GM12891 (cell line): ENCODE data around the gene ATG4C.
"Not testable (repeated sequence)": the region's sequence is repeated elsewhere in the genome, so short reads cannot be mapped to it uniquely, and the experiment has no call there.

ENCODE experiments used
- DNase-seq: peaks from one replicate; pipeline ENCODE4 v3.0.0; 2011; ENCODE audit warnings: low spot score; ENCODE audit not compliant: insufficient read length
- FAIRE-seq: peaks from 2 replicates; lab custom pipeline; 2011; peaks lifted over from hg19 to GRCh38; lab: Jason Lieb, UNC
- PAX5 ChIP-seq: IDR thresholded peaks from 2 replicates; pipeline ENCODE4 v1.6.1; 2011; ENCODE audit warnings: low read length, moderate library complexity, mild to moderate bottlenecking; ENCODE audit not compliant: insufficient read depth, severe bottlenecking
- POLR2A ChIP-seq: IDR thresholded peaks from 2 replicates; pipeline ENCODE4 v1.6.1; 2011; ENCODE audit warnings: low read depth, low read length, control low read depth
- POLR2AphosphoS5 ChIP-seq: IDR thresholded peaks from 2 replicates; pipeline ENCODE4 v1.6.1; 2011; ENCODE audit warnings: low read depth, low read length, control low read depth
- POU2F2 ChIP-seq: IDR thresholded peaks from 2 replicates; pipeline ENCODE4 v1.6.1; 2011; ENCODE audit warnings: low read depth, mild to moderate bottlenecking, control low read depth, low read length, moderate library complexity
- SPI1 ChIP-seq: IDR thresholded peaks from 2 replicates; pipeline ENCODE4 v1.6.1; 2011; ENCODE audit warnings: low read depth, low read length, control low read depth
- TAF1 ChIP-seq: IDR thresholded peaks from 2 replicates; pipeline ENCODE4 v1.6.1; 2011; ENCODE audit warnings: low read depth, low read length, control low read depth

The ATG4C gene

DNA sequence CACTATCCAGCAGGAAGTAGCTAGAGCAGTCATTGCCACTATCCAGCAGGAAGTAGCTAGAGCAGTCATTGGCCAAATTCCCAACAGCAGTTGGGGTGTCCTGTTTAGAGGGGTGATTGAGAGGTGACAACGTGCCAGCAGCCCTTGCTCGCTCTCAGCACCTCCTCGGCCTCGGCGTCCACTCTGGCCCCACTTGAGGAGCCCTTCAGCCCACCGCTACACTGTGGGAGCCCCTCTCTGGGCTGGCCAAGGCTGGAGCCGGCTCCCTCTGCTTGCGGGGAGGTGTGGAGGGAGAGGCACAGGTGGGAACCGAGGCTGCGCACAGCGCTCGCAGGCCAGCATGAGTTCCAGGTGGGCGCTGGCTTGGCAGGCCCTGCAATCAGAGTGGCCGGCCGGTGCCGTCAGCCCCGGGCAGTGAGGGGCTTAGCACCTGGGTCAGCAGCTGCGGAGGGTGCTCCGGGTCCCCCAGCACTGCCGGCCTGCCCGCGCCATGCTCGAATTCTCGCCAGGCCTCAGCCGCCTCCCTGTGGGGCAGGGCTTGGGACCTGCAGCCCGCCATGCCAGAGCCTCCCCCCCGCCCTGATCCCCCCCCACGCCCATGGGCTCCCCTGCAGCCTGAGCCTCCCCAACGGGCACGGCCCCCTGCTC is 22.6 kb upstream of the ATG4C start:
- not testable (repeated sequence) for FAIRE-seq, DNase-seq

- not testable (repeated sequence) for FAIRE-seq, DNase-seq
Observed at GRCh38 chr1:62762027-62762426, 21.9 kb upstream of the ATG4C start.

DNA sequence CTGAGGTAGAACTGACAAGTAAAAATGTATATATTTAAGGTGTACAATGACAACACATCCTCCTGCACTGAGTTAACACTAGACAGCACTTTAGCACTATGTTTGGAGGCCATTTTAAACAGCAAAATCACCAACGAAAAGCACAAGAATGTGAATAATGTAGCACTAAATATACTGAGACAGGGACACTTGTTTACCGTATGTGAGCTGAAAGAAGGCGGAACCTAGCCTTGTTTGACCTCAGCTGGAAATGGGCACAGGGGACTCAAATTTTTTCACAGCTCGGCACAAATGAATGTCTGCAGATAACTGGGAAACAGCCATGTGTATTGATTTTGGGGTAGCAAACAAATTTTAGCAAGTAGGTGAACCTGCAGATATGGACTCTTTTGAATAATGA is 18.0 kb upstream of the ATG4C start:
- TF ChIP-seq TAF1 (no peak), SPI1 (no peak), PAX5 (no peak), POLR2AphosphoS5 (no peak), POLR2A (no peak), POU2F2 (no peak)
- no peak for FAIRE-seq
- DNase-seq: no peak

GRCh38 chr1:62768551-62768950 is 15.4 kb upstream of the ATG4C start:
- DNase-seq, FAIRE-seq: not testable (repeated sequence)

- no peak for TF ChIP-seq TAF1
- no peak for TF ChIP-seq POLR2AphosphoS5
- no peak for TF ChIP-seq SPI1
- no peak for TF ChIP-seq PAX5
- TF ChIP-seq POU2F2: no peak
- TF ChIP-seq POLR2A: no peak
- DNase-seq (no peak), FAIRE-seq (no peak)
Observed at GRCh38 chr1:62772607-62773295, 11.2 kb upstream of the ATG4C start.

DNA sequence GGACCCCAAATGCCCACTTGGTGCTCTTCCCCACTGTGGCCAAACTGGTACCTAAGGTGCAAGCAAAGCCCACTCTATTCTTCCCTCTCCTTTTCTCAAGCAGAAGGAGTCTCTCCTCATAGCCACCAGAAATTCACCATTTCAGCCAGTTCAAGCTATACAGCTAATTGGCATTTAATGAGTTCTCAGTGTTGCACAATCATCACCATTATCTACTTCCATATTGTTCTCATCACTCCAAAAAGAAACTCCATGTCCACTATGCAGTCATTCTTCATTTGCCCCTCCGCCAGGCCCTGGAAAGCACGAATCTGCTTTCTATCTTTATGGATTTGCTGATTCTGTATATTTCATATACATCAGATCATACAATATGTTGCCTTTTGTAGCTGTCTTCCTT is 9.9 kb upstream of the ATG4C start:
- DNase-seq: no peak
- TF ChIP-seq PAX5 (no peak), POU2F2 (no peak), POLR2AphosphoS5 (no peak), SPI1 (no peak), POLR2A (no peak), TAF1 (no peak)
- FAIRE-seq: no peak

DNA sequence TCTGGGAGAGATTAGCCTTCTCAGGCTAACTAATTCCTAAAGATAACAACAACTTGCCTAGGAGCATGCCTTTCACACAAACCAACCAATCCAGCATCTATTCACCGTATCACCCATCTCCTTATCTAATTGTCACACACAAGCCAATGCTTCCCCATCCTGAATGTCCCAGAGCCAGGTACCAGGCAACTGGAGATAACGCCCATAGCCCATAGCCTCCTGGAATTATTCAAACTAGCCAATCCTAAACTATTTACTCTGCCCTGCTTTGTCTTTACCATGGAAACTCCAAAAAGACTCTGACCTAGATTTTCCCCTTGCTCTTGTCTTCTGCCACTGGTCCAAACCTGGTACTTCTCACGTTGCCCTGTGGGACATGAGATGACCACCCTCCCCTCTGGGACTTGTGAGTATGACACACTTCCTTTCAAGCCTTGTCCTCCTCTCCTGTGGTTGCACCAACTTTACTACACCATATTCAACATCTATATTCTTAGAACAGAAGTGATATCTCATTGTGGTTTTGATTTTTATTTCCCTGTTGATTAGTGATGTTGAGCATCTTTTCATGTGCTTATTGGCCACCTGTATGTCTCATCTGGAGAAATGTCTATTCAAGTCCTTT is 8.8 kb upstream of the ATG4C start:
- no peak for DNase-seq
- FAIRE-seq: no peak
- no peak for TF ChIP-seq PAX5

DNA sequence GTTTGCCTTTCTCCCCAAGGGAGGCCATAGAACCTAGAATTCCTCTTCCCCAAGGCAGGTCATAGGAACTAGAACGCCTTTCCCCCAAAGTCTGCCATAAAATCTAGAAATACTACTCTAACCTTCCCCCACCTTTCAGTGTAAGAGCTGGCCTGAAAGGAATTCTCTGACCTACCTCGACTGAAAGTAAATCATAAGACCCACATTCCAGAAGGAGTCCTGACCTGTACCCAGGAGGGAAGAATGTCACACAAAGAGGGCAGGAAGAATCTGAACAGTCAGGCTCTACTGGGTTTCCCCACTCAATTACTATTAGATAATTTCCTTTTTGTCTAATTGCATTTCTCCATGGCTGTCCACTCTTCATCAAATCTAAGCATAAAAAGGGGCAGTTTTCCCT is 5.7 kb upstream of the ATG4C start:
- DNase-seq (no peak), FAIRE-seq (no peak)
- TF ChIP-seq TAF1 (no peak), POLR2AphosphoS5 (no peak), POLR2A (no peak), SPI1 (no peak), PAX5 (no peak), POU2F2 (no peak)

DNA sequence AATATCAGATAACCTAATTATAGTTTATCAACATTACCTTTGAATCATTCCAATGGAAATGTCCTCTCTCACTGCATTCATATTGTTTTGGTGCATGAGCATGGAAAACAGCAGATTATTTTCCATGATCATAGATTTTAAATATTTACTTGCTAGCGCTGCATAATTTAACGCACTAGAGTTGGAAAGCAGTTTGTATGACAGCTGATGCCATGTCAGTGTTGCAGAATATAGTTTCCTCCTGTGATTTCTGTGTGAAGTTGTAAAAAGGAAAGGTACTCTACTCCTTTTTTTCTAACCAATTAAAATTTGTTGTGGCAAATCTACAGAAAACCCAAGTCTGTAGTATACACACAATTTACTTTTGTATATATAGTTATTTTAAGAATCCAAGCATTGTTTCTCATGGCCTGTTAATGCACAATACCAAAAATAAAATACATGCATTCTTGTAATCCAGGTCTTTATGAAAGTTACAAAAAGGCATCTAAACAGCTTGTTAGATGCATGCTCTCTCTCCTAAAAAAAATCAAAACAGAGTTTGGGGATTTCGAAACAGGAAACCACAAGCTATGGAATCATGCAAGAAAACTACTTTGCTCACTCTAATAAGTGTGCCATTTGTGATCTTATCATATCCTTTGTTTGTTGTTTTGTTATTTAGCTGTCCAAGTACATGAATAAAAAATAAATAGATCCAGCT is 1.9 kb upstream of the ATG4C start:
- DNase-seq: no peak
- TF ChIP-seq POU2F2 (no peak), POLR2A (no peak), SPI1 (no peak), PAX5 (no peak), TAF1 (no peak), POLR2AphosphoS5 (no peak)
- no peak for FAIRE-seq

DNA sequence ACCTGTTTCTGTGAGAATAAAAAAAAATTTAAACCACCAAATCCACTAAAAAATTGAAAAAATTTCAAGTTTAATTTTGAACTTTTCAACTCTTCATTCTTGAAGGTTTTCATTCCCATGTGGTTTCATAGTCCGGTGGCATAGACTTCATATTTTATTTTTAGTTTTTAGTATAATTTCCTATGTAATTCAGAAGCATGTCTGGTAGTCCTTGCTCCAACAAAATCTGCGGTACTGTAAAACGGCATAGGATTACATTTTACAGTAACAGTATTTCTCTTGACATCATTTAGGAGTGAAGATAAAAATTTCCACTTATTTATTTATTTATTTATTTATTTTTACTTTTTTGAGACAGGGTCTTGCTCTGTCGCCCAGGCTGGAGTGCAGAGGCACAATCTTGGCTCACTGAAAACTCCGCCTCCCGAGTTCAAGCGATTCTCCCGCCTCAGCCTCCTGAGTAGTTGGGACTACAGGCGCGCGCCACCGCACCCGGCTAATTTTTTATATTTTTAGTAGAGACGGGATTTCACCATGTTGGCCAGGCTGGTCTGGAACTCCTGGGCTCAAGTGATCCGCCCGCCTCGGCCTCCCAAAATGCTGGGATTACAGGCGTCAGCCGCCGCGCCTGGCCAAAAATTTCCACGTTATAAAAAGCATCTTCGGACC is 1.3 kb upstream of the ATG4C start:
- FAIRE-seq, DNase-seq: not testable (repeated sequence)
